Ishikawa (cell line): ENCODE results near the gene FA2H.

Source experiments
- CEBPB ChIP-seq: IDR thresholded peaks from 2 replicates; pipeline ENCODE4 v1.6.1; 2012
- CREB1 ChIP-seq: IDR thresholded peaks from 2 replicates; pipeline ENCODE4 v1.6.1; 2012; ENCODE audit warnings: low read depth
- EGR1 ChIP-seq: IDR thresholded peaks from 2 replicates; pipeline ENCODE4 v1.6.1; 2012
- EP300 ChIP-seq: IDR thresholded peaks from 2 replicates; pipeline ENCODE4 v1.6.1; 2012; ENCODE audit warnings: borderline replicate concordance
- NFIC ChIP-seq: IDR thresholded peaks from 2 replicates; pipeline ENCODE4 v1.6.1; 2012
- RAD21 ChIP-seq: IDR thresholded peaks from 2 replicates; pipeline ENCODE4 v1.6.1; 2012; ENCODE audit warnings: low read depth
- TAF1 ChIP-seq: IDR thresholded peaks from 2 replicates; pipeline ENCODE4 v1.6.1; 2012; ENCODE audit warnings: low read depth, mild to moderate bottlenecking
- TCF12 ChIP-seq: IDR thresholded peaks from 2 replicates; pipeline ENCODE4 v1.6.1; 2012; ENCODE audit warnings: low read depth
- TEAD4 ChIP-seq: IDR thresholded peaks from 2 replicates; pipeline ENCODE4 v1.6.1; 2012
- YY1 ChIP-seq: IDR thresholded peaks from 2 replicates; pipeline ENCODE4 v1.6.1; 2012; ENCODE audit warnings: low read depth
- ZBTB7A ChIP-seq: IDR thresholded peaks from 2 replicates; pipeline ENCODE4 v1.6.1; 2012; ENCODE audit warnings: low read depth
- TF ChIP-seq, protein P1 (sequence below): IDR thresholded peaks from 2 replicates; pipeline ENCODE4 v1.6.1; 2012; ENCODE audit warnings: low read depth, mild to moderate bottlenecking
- TF ChIP-seq, protein P2 (sequence below): IDR thresholded peaks from 2 replicates; pipeline ENCODE4 v1.6.1; 2012
- TF ChIP-seq, protein P3 (sequence below): IDR thresholded peaks from 2 replicates; pipeline ENCODE4 v1.6.1; 2012

DNA sequence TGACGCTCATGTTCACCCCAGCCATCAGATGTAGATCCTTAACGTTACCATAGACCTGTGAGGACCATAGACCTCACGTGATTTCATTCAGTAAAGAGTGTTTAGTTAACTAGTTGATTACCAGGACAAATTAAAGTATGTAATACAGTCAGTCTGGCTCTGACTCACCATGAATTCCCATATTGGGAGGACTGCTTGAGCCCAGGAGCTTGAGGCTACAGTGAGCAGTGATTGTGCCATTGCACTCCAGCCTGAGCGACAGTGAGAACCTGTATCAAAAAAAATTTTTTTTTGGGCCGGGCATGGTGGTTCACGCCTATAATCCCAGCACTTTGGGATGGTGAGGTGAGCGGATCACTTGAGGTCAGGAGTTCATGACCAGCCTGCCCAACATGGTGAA is 13.5 kb upstream of the FA2H start:
- TF ChIP-seq CEBPB (no peak), TEAD4 (no peak), RAD21 (no peak), YY1 (no peak), TAF1 (no peak), ZBTB7A (no peak), EP300 (no peak), TCF12 (no peak), EGR1 (no peak), CREB1 (no peak), NFIC (no peak)
- TF ChIP-seq, protein P1, sequence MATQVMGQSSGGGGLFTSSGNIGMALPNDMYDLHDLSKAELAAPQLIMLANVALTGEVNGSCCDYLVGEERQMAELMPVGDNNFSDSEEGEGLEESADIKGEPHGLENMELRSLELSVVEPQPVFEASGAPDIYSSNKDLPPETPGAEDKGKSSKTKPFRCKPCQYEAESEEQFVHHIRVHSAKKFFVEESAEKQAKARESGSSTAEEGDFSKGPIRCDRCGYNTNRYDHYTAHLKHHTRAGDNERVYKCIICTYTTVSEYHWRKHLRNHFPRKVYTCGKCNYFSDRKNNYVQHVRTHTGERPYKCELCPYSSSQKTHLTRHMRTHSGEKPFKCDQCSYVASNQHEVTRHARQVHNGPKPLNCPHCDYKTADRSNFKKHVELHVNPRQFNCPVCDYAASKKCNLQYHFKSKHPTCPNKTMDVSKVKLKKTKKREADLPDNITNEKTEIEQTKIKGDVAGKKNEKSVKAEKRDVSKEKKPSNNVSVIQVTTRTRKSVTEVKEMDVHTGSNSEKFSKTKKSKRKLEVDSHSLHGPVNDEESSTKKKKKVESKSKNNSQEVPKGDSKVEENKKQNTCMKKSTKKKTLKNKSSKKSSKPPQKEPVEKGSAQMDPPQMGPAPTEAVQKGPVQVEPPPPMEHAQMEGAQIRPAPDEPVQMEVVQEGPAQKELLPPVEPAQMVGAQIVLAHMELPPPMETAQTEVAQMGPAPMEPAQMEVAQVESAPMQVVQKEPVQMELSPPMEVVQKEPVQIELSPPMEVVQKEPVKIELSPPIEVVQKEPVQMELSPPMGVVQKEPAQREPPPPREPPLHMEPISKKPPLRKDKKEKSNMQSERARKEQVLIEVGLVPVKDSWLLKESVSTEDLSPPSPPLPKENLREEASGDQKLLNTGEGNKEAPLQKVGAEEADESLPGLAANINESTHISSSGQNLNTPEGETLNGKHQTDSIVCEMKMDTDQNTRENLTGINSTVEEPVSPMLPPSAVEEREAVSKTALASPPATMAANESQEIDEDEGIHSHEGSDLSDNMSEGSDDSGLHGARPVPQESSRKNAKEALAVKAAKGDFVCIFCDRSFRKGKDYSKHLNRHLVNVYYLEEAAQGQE: no peak
- TF ChIP-seq, protein P2, sequence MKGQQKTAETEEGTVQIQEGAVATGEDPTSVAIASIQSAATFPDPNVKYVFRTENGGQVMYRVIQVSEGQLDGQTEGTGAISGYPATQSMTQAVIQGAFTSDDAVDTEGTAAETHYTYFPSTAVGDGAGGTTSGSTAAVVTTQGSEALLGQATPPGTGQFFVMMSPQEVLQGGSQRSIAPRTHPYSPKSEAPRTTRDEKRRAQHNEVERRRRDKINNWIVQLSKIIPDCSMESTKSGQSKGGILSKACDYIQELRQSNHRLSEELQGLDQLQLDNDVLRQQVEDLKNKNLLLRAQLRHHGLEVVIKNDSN: no peak
- TF ChIP-seq, protein P3, sequence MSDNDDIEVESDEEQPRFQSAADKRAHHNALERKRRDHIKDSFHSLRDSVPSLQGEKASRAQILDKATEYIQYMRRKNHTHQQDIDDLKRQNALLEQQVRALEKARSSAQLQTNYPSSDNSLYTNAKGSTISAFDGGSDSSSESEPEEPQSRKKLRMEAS: no peak
